ENCODE measurements around the gene HSPB9.
"Not testable (repeated sequence)": the region's sequence is repeated elsewhere in the genome, so short reads cannot be mapped to it uniquely, and the experiment has no call there.

Gene HSPB9

GRCh38 chr17:42143138-42143537 is 20.5 kb downstream of the HSPB9 start:
- not testable (repeated sequence) for DNase-seq (ENCODE audit: low read depth in 3 of 3)

GRCh38 chr17:42146911-42147607 is 24.5 kb downstream of the HSPB9 start:
- no peak for DNase-seq (ENCODE audit: low read depth in 3 of 3)

- no peak for DNase-seq (ENCODE audit: low read depth in 3 of 3)
Measured at GRCh38 chr17:42153919-42154742, 31.5 kb downstream of the HSPB9 start.

GRCh38 chr17:42155614-42156045 is 33.0 kb downstream of the HSPB9 start:
- DNase-seq (ENCODE audit: low read depth in 3 of 3) = no peak

- DNase-seq (ENCODE audit: low read depth in 3 of 3) = no peak
Measured at GRCh38 chr17:42159796-42160530, 37.4 kb downstream of the HSPB9 start.

- DNase-seq (ENCODE audit: low read depth in 3 of 3) = no peak
Measured at GRCh38 chr17:42160531-42160910, 37.9 kb downstream of the HSPB9 start.

- peak in 1 of 3 experiments; percentile 58 for DNase-seq (ENCODE audit: low read depth in 3 of 3)
Measured at GRCh38 chr17:42163113-42163512, 40.5 kb downstream of the HSPB9 start.

- DNase-seq (ENCODE audit: low read depth in 3 of 3) = no peak
Measured at GRCh38 chr17:42163696-42164407, 41.2 kb downstream of the HSPB9 start.

GRCh38 chr17:42165751-42166150 is 43.1 kb downstream of the HSPB9 start:
- no peak for DNase-seq (ENCODE audit: low read depth in 3 of 3)

GRCh38 chr17:42166196-42166763 is 43.7 kb downstream of the HSPB9 start:
- no peak for DNase-seq (ENCODE audit: low read depth in 3 of 3)

- no peak for DNase-seq (ENCODE audit: low read depth in 3 of 3)
Measured at GRCh38 chr17:42167807-42168206, 45.2 kb downstream of the HSPB9 start.

- DNase-seq (ENCODE audit: low read depth in 3 of 3) = no peak
Measured at GRCh38 chr17:42169351-42169750, 46.7 kb downstream of the HSPB9 start.

- no peak for DNase-seq (ENCODE audit: low read depth in 3 of 3)
Measured at GRCh38 chr17:42171831-42172230, 49.2 kb downstream of the HSPB9 start.

Data from stimulated activated CD4-positive, alpha-beta T cell treated with anti-CD3 and anti-CD28 coated beads, TNF-alpha, amount 100 ng/mL, for 24 hours (primary cell).